ENCODE data around the gene ALDH1L1.

Gene ALDH1L1

GRCh38 chr3:126194713-126195305, 14.4 kb upstream of the ALDH1L1 start:
- DNase-seq (ENCODE audit: low read depth), result no peak

- no peak for DNase-seq (ENCODE audit: low read depth)
Observed at GRCh38 chr3:126191246-126191645, 10.9 kb upstream of the ALDH1L1 start.

DNA sequence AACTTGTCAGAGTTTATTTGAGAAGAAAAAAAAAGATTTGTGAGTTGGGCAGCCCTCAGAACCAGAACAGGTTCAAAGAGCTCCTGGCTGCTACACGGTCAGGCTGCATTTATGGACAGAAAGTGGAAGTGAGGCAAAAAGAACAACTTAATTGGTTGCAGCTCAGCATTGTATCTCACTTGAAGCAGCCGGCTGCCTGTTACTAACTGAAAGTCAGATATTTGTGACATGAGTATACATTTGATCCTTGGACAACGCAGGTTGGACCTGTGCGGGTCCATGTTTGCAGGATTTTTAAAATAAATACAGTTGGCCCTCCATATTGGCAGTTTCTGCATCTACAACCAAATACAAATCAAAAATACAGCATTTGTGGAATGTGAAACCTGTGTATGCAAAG, 7.5 kb upstream of the ALDH1L1 start:
- no peak for DNase-seq (ENCODE audit: low read depth)

DNA sequence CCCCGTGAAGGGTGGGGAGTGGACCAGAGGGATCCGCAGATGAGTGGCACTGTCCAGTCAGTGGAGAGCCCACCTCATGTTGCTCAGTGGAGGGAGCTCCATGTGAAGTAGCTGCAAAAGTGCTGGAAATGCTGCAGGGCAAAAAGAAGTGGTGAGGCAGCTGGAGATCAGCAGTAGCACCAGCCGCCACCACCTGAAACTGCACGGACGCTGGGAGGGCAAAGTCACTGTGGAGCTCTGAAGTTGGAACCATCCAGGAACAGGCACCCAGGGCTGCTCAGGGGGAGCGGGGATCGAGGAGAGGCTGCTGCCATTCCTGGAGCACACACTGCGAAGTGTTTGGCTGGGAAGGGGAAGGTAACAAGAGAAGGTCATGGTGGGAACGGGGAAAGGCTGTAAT, 6.4 kb upstream of the ALDH1L1 start:
- DNase-seq (ENCODE audit: low read depth), result no peak

DNA sequence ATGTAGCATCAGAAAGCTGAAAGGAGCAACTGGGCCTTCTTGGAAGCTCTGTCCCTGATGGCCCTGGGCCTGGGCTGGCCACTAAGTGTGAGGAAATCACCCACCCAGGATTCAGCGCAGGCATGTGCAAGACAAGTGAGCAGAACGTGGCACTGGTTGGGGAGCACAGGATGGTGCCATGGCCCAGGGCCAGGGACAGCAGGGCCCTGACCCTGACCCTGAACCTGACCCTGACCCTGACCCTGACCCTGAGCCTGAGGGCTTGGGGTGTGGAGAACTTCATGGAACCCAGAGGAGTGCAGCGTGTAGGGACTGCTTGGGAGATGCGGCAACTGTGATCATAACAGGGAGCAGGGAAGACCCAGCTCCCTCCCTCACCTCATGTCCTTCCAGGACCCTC, 5.9 kb upstream of the ALDH1L1 start:
- no peak for DNase-seq (ENCODE audit: low read depth)

GRCh38 chr3:126184465-126185000, 4.1 kb upstream of the ALDH1L1 start:
- no peak for DNase-seq (ENCODE audit: low read depth)

DNA sequence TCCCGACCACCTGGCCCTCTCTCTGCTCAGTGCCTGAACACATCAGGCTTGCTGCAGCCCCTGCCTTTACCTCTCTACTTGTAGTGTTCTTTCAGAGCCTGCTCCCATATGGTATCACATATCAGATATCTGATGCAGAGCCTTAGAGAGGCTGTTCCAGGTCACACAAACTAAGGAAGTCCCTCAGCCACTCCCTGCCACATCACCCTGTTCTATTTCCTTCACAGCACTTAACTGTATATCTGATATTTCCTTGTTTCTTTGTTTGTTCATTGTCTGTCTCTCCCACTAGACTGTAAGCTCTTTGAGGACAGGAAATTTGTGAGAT, 976 bp upstream of the ALDH1L1 start:
- no peak for DNase-seq (ENCODE audit: low read depth)

DNA sequence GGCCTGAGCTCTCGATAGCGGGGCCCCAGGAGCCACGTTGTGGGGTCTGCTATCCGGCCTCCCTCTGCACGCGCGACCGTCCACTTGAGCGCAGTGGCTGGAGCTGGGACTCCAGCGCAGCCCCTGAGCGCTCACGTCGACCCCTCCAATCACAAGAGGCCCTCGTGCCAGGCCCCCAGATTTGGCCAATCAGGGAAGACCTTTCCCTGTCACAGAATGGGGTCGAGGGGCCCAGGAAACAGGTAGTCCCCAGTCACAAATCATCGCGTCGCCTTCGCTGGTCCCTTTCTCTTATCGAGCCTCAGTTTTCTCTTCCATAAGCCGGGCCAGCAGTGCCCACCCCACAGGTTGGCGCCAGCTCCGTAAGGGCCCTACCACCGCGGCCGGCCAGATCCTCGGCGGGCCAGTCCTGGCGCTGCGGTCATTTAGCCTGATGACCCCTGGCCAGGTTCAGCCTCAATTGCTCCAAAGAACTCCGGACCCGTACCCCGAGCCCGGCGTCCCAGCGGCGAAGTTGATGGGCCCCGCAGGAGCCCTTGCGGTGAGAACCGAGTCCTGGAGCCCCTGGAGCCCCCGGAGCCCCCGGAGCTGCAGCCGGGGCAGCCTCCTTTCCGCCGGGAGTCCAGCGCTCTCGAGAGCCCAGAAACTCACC, 435 bp downstream of the ALDH1L1 start:
- DNase-seq (ENCODE audit: low read depth), result no peak

DNA sequence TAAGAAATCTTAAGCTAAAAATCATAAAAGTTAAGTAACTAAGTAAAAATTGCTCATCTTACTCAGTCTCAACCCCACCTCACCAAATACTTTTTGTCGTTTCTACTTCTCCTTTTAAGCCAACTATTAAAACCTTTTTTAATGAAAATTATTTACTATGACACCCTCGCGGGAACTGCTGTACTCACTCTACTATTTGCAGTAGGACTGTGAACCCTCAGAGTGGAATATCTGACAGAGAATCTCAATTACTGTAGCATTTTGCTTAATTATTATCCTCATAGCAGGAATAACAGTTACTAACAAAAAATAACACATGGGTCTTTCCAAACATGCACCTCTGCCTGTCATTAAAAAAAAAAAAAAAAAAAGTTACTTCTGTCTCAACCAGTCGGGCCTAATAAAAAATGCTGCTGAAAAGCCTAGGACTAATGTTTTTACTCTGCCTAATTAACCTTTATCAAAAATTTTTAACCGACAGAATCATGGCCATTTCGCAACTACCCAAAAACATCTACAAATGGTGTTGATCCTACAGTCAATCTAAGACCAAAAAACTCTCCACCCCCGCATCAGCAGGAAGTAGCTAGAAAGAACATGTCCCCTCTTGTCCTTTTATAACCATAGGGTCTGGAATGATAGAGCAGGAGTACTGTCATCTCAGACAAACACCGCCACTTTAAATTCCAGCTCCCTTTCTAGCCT, 10.2 kb downstream of the ALDH1L1 start:
- DNase-seq (ENCODE audit: low read depth), result no peak

DNA sequence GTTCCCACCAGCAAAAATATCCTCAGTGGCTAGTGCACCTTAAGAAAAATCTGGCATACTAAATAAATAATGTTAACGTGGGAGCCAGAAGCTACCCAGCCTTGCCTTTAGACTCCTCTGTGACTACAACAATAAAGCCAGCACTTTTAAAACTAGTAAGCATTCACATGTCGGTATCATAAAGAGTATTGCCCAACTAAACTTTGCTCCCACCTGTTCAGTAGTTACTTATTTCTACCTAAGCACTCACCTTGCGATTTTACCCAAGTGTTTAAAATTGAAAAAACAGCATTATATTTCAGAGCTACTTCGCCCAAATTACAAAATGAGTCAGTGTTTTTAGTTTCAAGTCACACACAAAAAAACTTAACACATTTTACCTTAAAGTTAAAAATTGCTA, 12.8 kb downstream of the ALDH1L1 start:
- no peak for DNase-seq (ENCODE audit: low read depth)

GRCh38 chr3:126166009-126166408, 14.4 kb downstream of the ALDH1L1 start:
- DNase-seq (ENCODE audit: low read depth), result no peak

DNA sequence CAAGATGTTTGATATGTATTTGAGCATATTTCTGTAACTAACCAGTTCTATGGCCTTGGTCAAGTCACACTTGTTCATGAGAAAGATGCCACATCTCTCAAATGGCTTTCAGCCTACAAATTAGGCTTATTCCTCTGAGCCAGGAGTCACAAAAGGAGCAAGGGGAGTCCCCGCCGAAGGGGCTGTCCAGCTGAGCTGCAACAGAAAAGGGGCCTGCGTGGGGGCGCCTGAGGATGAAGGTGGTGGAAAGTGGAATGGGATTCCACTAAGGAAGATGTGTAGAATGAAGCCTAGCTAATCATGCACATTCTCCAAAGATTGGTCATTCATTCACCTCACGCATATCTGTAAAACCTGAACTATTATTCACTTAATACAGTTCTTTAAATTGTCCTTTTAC, 19.1 kb downstream of the ALDH1L1 start:
- DNase-seq (ENCODE audit: low read depth), result no peak

- no peak for DNase-seq (ENCODE audit: low read depth)
Observed at GRCh38 chr3:126160243-126161210, 19.9 kb downstream of the ALDH1L1 start.

DNA sequence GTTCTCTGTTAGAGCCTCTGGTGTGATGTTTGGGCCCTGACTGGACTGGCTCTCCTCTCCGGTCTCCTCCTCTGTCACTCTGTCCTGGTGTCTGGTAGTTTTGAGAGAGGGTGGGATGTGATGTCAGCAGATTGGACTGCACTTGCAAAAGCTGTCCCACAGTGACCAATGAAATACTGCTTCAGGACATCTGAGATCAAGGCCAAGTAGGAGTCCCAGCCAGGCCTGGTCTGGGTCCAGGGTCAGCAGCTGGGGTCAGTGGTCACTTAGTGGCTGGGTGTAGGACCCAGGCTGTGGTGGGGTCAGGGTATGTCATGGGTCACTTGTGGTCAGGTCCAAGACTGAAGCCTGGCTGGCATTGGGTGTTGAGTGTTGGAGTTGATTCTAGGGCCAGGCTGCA, 20.9 kb downstream of the ALDH1L1 start:
- DNase-seq (ENCODE audit: low read depth), result no peak

- DNase-seq (ENCODE audit: low read depth), result no peak
Observed at GRCh38 chr3:126158912-126159454, 21.4 kb downstream of the ALDH1L1 start.

GRCh38 chr3:126158016-126158911, 22.1 kb downstream of the ALDH1L1 start:
- no peak for DNase-seq (ENCODE audit: low read depth)

- DNase-seq (ENCODE audit: low read depth), result no peak
Observed at GRCh38 chr3:126157083-126157768, 23.2 kb downstream of the ALDH1L1 start.

DNA sequence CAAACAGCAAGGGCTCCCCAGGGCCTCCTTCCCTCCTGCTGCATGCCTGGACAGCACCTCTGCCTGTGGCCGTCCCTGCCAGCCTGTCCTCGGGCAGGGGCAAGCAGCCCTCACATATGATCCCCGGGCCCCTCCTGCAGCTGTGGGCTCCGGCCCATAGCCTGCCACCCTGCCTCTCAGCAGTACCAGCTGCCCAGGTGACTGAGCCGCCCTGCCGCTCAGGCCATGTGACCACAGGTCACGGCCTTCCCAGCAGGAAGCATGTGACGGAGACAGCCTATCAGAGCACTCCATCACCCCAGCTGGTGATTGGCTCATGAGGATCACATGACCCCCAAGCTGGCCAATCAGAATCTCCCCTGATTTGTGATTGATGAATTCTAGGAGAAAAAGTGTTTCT, 23.9 kb downstream of the ALDH1L1 start:
- DNase-seq (ENCODE audit: low read depth), result no peak

DNA sequence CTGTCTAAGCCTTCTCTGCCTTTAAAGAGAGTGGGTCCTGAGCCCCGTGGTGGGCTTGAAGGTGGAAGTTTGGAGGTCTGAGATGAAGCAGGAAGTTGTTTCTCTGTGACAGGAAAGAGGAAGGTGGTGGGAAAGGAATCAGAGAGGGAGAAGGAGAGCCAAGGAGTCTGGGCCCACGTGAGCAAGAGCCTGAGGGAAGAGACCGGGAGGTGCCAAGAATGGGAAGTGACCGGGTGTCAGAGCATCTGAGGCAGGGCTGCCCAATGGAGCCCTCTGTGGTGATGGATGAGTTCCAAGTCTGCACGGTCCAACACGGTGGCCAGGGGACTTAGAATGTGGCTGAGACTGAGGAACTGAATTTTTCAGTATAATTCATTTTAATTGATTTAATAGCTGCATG, 24.6 kb downstream of the ALDH1L1 start:
- DNase-seq (ENCODE audit: low read depth), result no peak

GRCh38 chr3:126155280-126155640, 25.1 kb downstream of the ALDH1L1 start:
- no peak for DNase-seq (ENCODE audit: low read depth)

Data from HS-27A (cell line).